Trophoblast cell (in vitro differentiated cells and primary cell): ENCODE measurements around the gene OR10J1.

Source experiments
- DNase-seq, 2 donors: peaks; one replicate each; pipeline ENCODE4 v3.0.0-alpha.2; 2016
- H2AFZ ChIP-seq: 2 replicates; pipeline ENCODE4 v1.6.1; 2013; ENCODE audit warnings: low read length, moderate library complexity, mild to moderate bottlenecking; ENCODE audit not compliant: insufficient read depth, poor library complexity
- H2AK5ac ChIP-seq: 2 replicates; pipeline ENCODE4 v1.6.1; 2013; ENCODE audit warnings: mild to moderate bottlenecking, low read length
- H2BK120ac ChIP-seq: 2 replicates; pipeline ENCODE4 v1.6.1; 2013; ENCODE audit warnings: low read length, mild to moderate bottlenecking, moderate library complexity; ENCODE audit not compliant: insufficient read depth, poor library complexity
- H2BK12ac ChIP-seq: 2 replicates; pipeline ENCODE4 v1.6.1; 2013; ENCODE audit warnings: mild to moderate bottlenecking, low read length, moderate library complexity
- H2BK5ac ChIP-seq: 2 replicates; pipeline ENCODE4 v1.6.1; 2013; ENCODE audit warnings: low read length, low read depth, moderate library complexity, mild to moderate bottlenecking; ENCODE audit not compliant: poor library complexity
- H3K14ac ChIP-seq: 2 replicates; pipeline ENCODE4 v1.6.1; 2013; ENCODE audit warnings: mild to moderate bottlenecking, low read length
- H3K18ac ChIP-seq: 2 replicates; pipeline ENCODE4 v1.6.1; 2013; ENCODE audit warnings: mild to moderate bottlenecking, low read length
- H3K23ac ChIP-seq: 2 replicates; pipeline ENCODE4 v1.6.1; 2013; ENCODE audit warnings: low read length
- H3K27ac ChIP-seq: 2 replicates; pipeline ENCODE4 v1.5.1; 2013; ENCODE audit warnings: low read depth, mild to moderate bottlenecking, inconsistent platforms, low read length, moderate library complexity
- H3K27me3 ChIP-seq: 2 replicates; pipeline ENCODE4 v1.6.1; 2013; ENCODE audit warnings: inconsistent platforms, mild to moderate bottlenecking, low read length, moderate library complexity; ENCODE audit not compliant: insufficient read depth
- H3K36me3 ChIP-seq, 2 experiments: 1 replicate in 1 of 2; 2 replicates in 1 of 2; pipeline ENCODE4 v1.6.1; 2013; ENCODE audit warnings: low read length in 2 of 2, mild to moderate bottlenecking in 2 of 2, moderate library complexity in 1 of 2; ENCODE audit not compliant: insufficient read depth in 2 of 2, control insufficient read depth in 1 of 2
- H3K4ac ChIP-seq: 2 replicates; pipeline ENCODE4 v1.6.1; 2013; ENCODE audit warnings: low read depth, mild to moderate bottlenecking, low read length, moderate library complexity
- H3K4me1 ChIP-seq, 2 experiments: 1 replicate in 1 of 2; 2 replicates in 1 of 2; pipeline ENCODE4 v1.6.1; 2013; ENCODE audit warnings: low read length in 2 of 2, mild to moderate bottlenecking in 2 of 2, moderate library complexity in 1 of 2; ENCODE audit not compliant: insufficient read depth in 2 of 2, control insufficient read depth in 1 of 2
- H3K4me2 ChIP-seq: 2 replicates; pipeline ENCODE4 v1.6.1; 2013; ENCODE audit warnings: inconsistent platforms, mild to moderate bottlenecking, low read length, moderate library complexity
- H3K4me3 ChIP-seq: 2 replicates; pipeline ENCODE4 v1.5.1; 2013; ENCODE audit warnings: mild to moderate bottlenecking, low read depth, low read length, inconsistent platforms
- H3K79me1 ChIP-seq: one replicate; pipeline ENCODE4 v1.6.1; 2013; ENCODE audit warnings: low read length
- H3K79me2 ChIP-seq: 2 replicates; pipeline ENCODE4 v1.6.1; 2013; ENCODE audit warnings: low read length, mild to moderate bottlenecking; ENCODE audit not compliant: control insufficient read depth, insufficient read depth, poor library complexity
- H3K9ac ChIP-seq: 2 replicates; pipeline ENCODE4 v1.6.1; 2013; ENCODE audit warnings: mild to moderate bottlenecking, low read length
- H3K9me3 ChIP-seq: 2 replicates; pipeline ENCODE4 v1.6.1; 2013; ENCODE audit warnings: low read depth, mild to moderate bottlenecking, control low read depth, inconsistent platforms, low read length; ENCODE audit not compliant: insufficient read depth
- H4K12ac ChIP-seq: 2 replicates; pipeline ENCODE4 v1.6.1; 2013; ENCODE audit warnings: low read depth, mild to moderate bottlenecking, low read length, moderate library complexity
- H4K8ac ChIP-seq: 2 replicates; pipeline ENCODE4 v1.6.1; 2013; ENCODE audit warnings: low read depth, mild to moderate bottlenecking, low read length, moderate library complexity
- H4K91ac ChIP-seq: one replicate; pipeline ENCODE4 v1.6.1; 2013; ENCODE audit warnings: low read depth, mild to moderate bottlenecking, low read length, moderate library complexity
- WGBS: extraction: QIAGEN DNeasy Blood & Tissue Kit; methylation state at CpG from one replicate; pipeline ENCODE4 v1.1.7; 2013; ENCODE audit warnings: missing lambda C conversion rate; ENCODE audit not compliant: insufficient read length, insufficient coverage; ENCODE audit errors: extremely low coverage; 5-methylcytosine and 5-hydroxymethylcytosine counted together

Gene OR10J1

GRCh38 chr1:159436469-159436868, 3.1 kb upstream of the OR10J1 start:
- H2BK5ac ChIP-seq = no peak overlapping the region
- no peak overlapping the region for H2AK5ac ChIP-seq
- no peak overlapping the region for H3K23ac ChIP-seq
- H3K9ac ChIP-seq = no peak overlapping the region
- no peaks in the 10 kb centered on the region for H3K79me1 ChIP-seq
- H3K36me3 ChIP-seq = no peaks in the 10 kb centered on the region
- no CpG with 5 or more reads among the region's 4 CpGs for WGBS
- no peaks in the 10 kb centered on the region for H3K27me3 ChIP-seq
- H2BK12ac ChIP-seq = no peak overlapping the region
- no peak for DNase-seq
- H2AFZ ChIP-seq = no peak overlapping the region
- no peak overlapping the region for H3K14ac ChIP-seq
- no peak overlapping the region for H3K4ac ChIP-seq
- H3K79me2 ChIP-seq = no peaks in the 10 kb centered on the region
- H3K4me3 ChIP-seq = no peak overlapping the region
- no peak overlapping the region for H3K4me2 ChIP-seq
- no peak overlapping the region for H4K91ac ChIP-seq
- peaks cover 2% of the 10 kb centered on the region for H3K9me3 ChIP-seq
- H3K4me1 ChIP-seq = no peaks in the 10 kb centered on the region
- no peak overlapping the region for H2BK120ac ChIP-seq
- no peak overlapping the region for H4K8ac ChIP-seq
- no peak overlapping the region for H3K27ac ChIP-seq
- no peak overlapping the region for H3K18ac ChIP-seq
- no peak overlapping the region for H4K12ac ChIP-seq

- H3K79me1 ChIP-seq = no peaks in the 10 kb centered on the region
- no peaks in the 10 kb centered on the region for H3K36me3 ChIP-seq
- no peak overlapping the region for H3K23ac ChIP-seq
- H4K91ac ChIP-seq = no peak overlapping the region
- H3K4me2 ChIP-seq = no peak overlapping the region
- H3K18ac ChIP-seq = no peak overlapping the region
- no peak overlapping the region for H3K27ac ChIP-seq
- no peak overlapping the region for H2BK120ac ChIP-seq
- no peaks in the 10 kb centered on the region for H3K27me3 ChIP-seq
- H3K79me2 ChIP-seq = no peaks in the 10 kb centered on the region
- no peak overlapping the region for H3K9ac ChIP-seq
- no peak overlapping the region for H3K4ac ChIP-seq
- H2BK12ac ChIP-seq = no peak overlapping the region
- no peak overlapping the region for H2BK5ac ChIP-seq
- peaks cover 2% of the 10 kb centered on the region for H3K9me3 ChIP-seq
- H2AK5ac ChIP-seq = no peak overlapping the region
- no peak for DNase-seq
- H2AFZ ChIP-seq = no peak overlapping the region
- H3K4me3 ChIP-seq = no peak overlapping the region
- no peak overlapping the region for H3K14ac ChIP-seq
- no peak overlapping the region for H4K8ac ChIP-seq
- no peaks in the 10 kb centered on the region for H3K4me1 ChIP-seq
- H4K12ac ChIP-seq = no peak overlapping the region
These were observed 1.8 kb downstream of the OR10J1 start for GRCh38 chr1:159441360-159441759.

- Histone ChIP-seq H2BK5ac (no peak overlapping the region), H4K91ac (no peak overlapping the region), H2BK120ac (no peak overlapping the region), H2BK12ac (no peak overlapping the region), H3K27ac (no peak overlapping the region), H3K36me3 (no peaks in the 10 kb centered on the region), H3K4me1 (no peaks in the 10 kb centered on the region), H3K9me3 (peaks cover 2% of the 10 kb centered on the region), H3K4me2 (no peak overlapping the region), H3K79me1 (no peaks in the 10 kb centered on the region), H3K23ac (no peak overlapping the region), H3K4me3 (no peak overlapping the region), H4K8ac (no peak overlapping the region), H3K18ac (no peak overlapping the region), H2AFZ (no peak overlapping the region), H2AK5ac (no peak overlapping the region), H3K79me2 (no peaks in the 10 kb centered on the region), H3K14ac (no peak overlapping the region), H3K27me3 (no peaks in the 10 kb centered on the region), H4K12ac (no peak overlapping the region), H3K4ac (no peak overlapping the region), H3K9ac (no peak overlapping the region)
- no peak for DNase-seq
- WGBS = no CpG with 5 or more reads among the region's 2 CpGs
These were observed 2.9 kb downstream of the OR10J1 start for GRCh38 chr1:159442428-159442827.

- no CpG with 5 or more reads among the region's 4 CpGs for WGBS
- Histone ChIP-seq H2BK5ac (no peak overlapping the region), H3K4me3 (no peak overlapping the region), H4K12ac (no peak overlapping the region), H3K14ac (no peak overlapping the region), H3K79me2 (no peaks in the 10 kb centered on the region), H3K9me3 (peaks cover 2% of the 10 kb centered on the region), H3K79me1 (no peaks in the 10 kb centered on the region), H3K4me1 (no peaks in the 10 kb centered on the region), H2BK120ac (no peak overlapping the region), H4K91ac (no peak overlapping the region), H3K27me3 (no peaks in the 10 kb centered on the region), H3K9ac (no peak overlapping the region), H3K23ac (no peak overlapping the region), H3K4ac (no peak overlapping the region), H2AK5ac (no peak overlapping the region), H2BK12ac (no peak overlapping the region), H3K27ac (no peak overlapping the region), H3K18ac (no peak overlapping the region), H3K36me3 (no peaks in the 10 kb centered on the region), H2AFZ (no peak overlapping the region), H4K8ac (no peak overlapping the region), H3K4me2 (no peak overlapping the region)
- DNase-seq = no peak
These were observed 3.7 kb downstream of the OR10J1 start for GRCh38 chr1:159443066-159443750.
